Transverse colon (tissue), 4 donors: ENCODE measurements around the gene CLINT1. TPM values are rescaled to one million over a fixed set of nuclear protein-coding genes. Genes with fewer than 3 reads are reported as not detected.
A peak's percentile ranks its signal among the peaks of the same experiment; 100 is the strongest.

Experiments used
- DNase-seq: peaks from one replicate; pipeline ENCODE4 v3.0.0-alpha.2; 2019
- H3K27ac ChIP-seq, 4 donors: fragments of 200-600 bp; sonication (generic); 2 replicates each; pipeline ENCODE4 v1.5.1; 2016 to 2018; ENCODE audit warnings: inconsistent platforms in 4 of 4
- H3K27me3 ChIP-seq: fragments of 200-600 bp; sonication (generic); 2 replicates; pipeline ENCODE4 v1.5.1; 2017; ENCODE audit warnings: inconsistent platforms
- H3K36me3 ChIP-seq, 4 donors: fragments of 200-600 bp; sonication (generic); 2 replicates each; pipeline ENCODE4 v1.5.1; 2017 to 2019; ENCODE audit warnings: inconsistent platforms in 4 of 4
- H3K4me1 ChIP-seq, 4 donors: fragments of 200-600 bp; sonication (generic); 2 replicates each; pipeline ENCODE4 v1.5.1; 2017 to 2020; ENCODE audit warnings: inconsistent platforms in 4 of 4
- H3K4me3 ChIP-seq, 4 donors: fragments of 200-600 bp; sonication (generic); 1 replicate in 1 of 4; 2 replicates in 3 of 4; pipeline versions ENCODE4 v1.5.1 to v1.6.1; 2017 to 2019; ENCODE audit warnings: inconsistent platforms in 4 of 4
- H3K9me3 ChIP-seq, 2 donors: fragments of 200-600 bp; sonication (generic); 2 replicates each; pipeline ENCODE4 v1.5.1; 2017 to 2019; ENCODE audit warnings: inconsistent platforms in 2 of 2
- EP300 ChIP-seq: sonication (generic); formaldehyde crosslinking; IDR thresholded peaks from one replicate; pipeline ENCODE4 v1.6.1; 2017; ENCODE audit warnings: antibody characterized with exemption, low read depth
- POLR2A ChIP-seq: fragments of 450-650 bp; IDR thresholded peaks from one replicate; pipeline ENCODE4 v1.6.1; 2016; ENCODE audit warnings: antibody characterized with exemption, mild to moderate bottlenecking, moderate library complexity
- POLR2AphosphoS5 ChIP-seq, 3 donors: sonication (generic); formaldehyde crosslinking; IDR thresholded peaks; one replicate each; pipeline ENCODE4 v1.6.1; 2016; ENCODE audit warnings: antibody characterized with exemption in 3 of 3
- WGBS, 2 donors: methylation state at CpG; one replicate each; pipeline ENCODE4 v1.1.5; 2018; ENCODE audit warnings: low coverage in 1 of 2; 5-methylcytosine and 5-hydroxymethylcytosine counted together
- in situ Hi-C, 4 donors: fragments of 200-750 bp; cut with MboI; loops; one replicate each; pipeline versions ENCODE4 v1.15.0 to v1.15.1; 2017; ENCODE audit warnings: low sequenced_read_pairs in 3 of 4, low pct_ligation_motif_present in 1 of 4, low pct_unique_long_range_greater_than_20kb in 1 of 4
- intact Hi-C: fragments of 100-400 bp; cut with DNase I; formaldehyde crosslinking; loops from one replicate; pipeline ENCODE4 v1.15.1; 2023; ENCODE audit warnings: low total_unique reads
- total RNA-seq, 4 donors: library from RNA; depleted of rRNA; stranded (reverse); fragments of >200 nt; gene quantifications; one replicate each; pipeline ENCODE4 v1.1.0, GENCODE V29; 2016
- TF ChIP-seq, protein P1 (sequence below), 5 experiments: fragments of 200-600 bp in 3 of 5; fragments of 450-650 bp in 2 of 5; sonication (generic) in 3 of 5; IDR thresholded peaks; 1 replicate in 2 of 5; 2 replicates in 3 of 5; pipeline ENCODE4 v1.5.1; 2016 to 2017; ENCODE audit warnings: antibody characterized with exemption in 5 of 5, inconsistent platforms in 3 of 5, mild to moderate bottlenecking in 2 of 5, moderate library complexity in 1 of 5

The CLINT1 gene
- total RNA-seq, 4 donors from 2014 or later, result 75.6 to 174 (median 131) TPM

GRCh38 chr5:157766442-157766841 is 92.5 kb downstream of the CLINT1 start:
- Histone ChIP-seq H3K9me3 (no peaks in the 10 kb centered on the region), H3K27me3 (no peaks in the 10 kb centered on the region), H3K36me3 (no peaks in the 10 kb centered on the region), H3K4me3 (no peak overlapping the region), H3K27ac (no peak overlapping the region), H3K4me1 (peaks cover 0 to 6% (median 2%) of the 10 kb centered on the region in 4 donors)
- in situ Hi-C loops, result loop anchor here in 2 of 4 donors (25.0 kb wide), 1 partner anchor 1371 kb away; no protein-coding TSS in a partner anchor
- TF ChIP-seq POLR2AphosphoS5 (IDR thresholded peaks at IDR 0.05) (no peak), EP300 (no peak), POLR2A (no peak)
- TF ChIP-seq, protein P1, sequence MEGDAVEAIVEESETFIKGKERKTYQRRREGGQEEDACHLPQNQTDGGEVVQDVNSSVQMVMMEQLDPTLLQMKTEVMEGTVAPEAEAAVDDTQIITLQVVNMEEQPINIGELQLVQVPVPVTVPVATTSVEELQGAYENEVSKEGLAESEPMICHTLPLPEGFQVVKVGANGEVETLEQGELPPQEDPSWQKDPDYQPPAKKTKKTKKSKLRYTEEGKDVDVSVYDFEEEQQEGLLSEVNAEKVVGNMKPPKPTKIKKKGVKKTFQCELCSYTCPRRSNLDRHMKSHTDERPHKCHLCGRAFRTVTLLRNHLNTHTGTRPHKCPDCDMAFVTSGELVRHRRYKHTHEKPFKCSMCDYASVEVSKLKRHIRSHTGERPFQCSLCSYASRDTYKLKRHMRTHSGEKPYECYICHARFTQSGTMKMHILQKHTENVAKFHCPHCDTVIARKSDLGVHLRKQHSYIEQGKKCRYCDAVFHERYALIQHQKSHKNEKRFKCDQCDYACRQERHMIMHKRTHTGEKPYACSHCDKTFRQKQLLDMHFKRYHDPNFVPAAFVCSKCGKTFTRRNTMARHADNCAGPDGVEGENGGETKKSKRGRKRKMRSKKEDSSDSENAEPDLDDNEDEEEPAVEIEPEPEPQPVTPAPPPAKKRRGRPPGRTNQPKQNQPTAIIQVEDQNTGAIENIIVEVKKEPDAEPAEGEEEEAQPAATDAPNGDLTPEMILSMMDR (IDR thresholded peaks at IDR 0.05), result no peak
- WGBS, 2 donors, result 90 to 93% methylated on average over 7 of the region's 7 CpGs
- DNase-seq, result no peak
- intact Hi-C loops, result no loop called here

DNA sequence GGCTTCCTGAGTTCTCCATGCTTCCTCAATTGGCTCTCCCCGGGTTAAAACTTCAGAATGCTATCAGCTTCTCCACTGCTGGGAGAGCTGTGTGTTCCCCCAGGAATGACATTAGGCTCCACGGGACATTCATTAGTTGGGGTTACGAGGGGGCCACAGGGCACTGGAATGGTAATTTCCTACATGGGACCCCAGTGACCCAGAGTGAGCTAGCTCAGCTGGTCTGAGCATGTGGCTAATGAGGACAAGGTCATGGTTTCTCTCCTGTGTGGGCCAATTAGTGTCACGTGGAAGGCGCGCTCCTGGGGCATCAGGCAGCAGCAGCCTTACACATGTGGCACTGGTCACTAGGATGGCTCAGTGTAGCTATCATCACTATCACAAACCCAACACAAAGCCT is 94.4 kb downstream of the CLINT1 start:
- intact Hi-C loops (no loop called here), in situ Hi-C loops (loop anchor here in 2 of 4 donors (25.0 kb wide), 1 partner anchor 1373 kb away; no protein-coding TSS in a partner anchor)
- TF ChIP-seq POLR2AphosphoS5 (IDR thresholded peaks at IDR 0.05), result no peak
- TF ChIP-seq EP300, result no peak
- TF ChIP-seq POLR2A, result no peak
- TF ChIP-seq, protein P1 (IDR thresholded peaks at IDR 0.05), result no peak
- Histone ChIP-seq H3K4me3 (no peak overlapping the region), H3K9me3 (no peaks in the 10 kb centered on the region), H3K36me3 (no peaks in the 10 kb centered on the region), H3K27ac (no peak overlapping the region), H3K4me1 (peaks cover 0 to 6% (median 2%) of the 10 kb centered on the region in 4 donors), H3K27me3 (no peaks in the 10 kb centered on the region)
- WGBS, 2 donors, result 84 to 90% methylated on average over 2 to 6 of the region's 6 CpGs
- DNase-seq, result no peak

GRCh38 chr5:157761690-157762621 is 97.0 kb downstream of the CLINT1 start:
- in situ Hi-C loops, result loop anchor here in 2 of 4 donors (25.0 kb wide), 1 partner anchor 1375 kb away; no protein-coding TSS in a partner anchor
- peak; percentile 8 for DNase-seq

DNA sequence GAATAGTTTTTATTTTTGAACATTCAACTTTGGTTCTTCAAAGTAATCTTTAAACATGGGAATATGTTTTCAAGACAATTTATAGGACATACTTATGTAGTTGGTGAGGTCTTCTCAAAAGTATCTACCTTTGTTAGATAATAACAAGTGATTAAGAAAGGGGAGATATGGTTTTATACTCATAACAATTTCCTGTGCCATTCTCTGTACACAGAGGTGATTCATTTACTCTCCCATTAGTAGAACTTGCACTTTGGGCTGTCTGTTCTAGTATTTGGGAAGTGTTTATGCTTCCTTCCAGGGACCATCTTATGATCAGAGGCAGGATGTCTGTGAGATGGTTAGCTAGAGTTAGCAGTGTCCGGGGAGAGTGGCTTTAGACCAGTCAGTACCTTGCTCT is 100.2 kb downstream of the CLINT1 start:
- no peak overlapping the region for H3K4me3 ChIP-seq
- no peak for DNase-seq
- 85% methylated on average over 1 of the region's 1 CpG; no CpG with 5 or more reads in 1 of the 2 donors for WGBS, 2 donors
- intact Hi-C loops (no loop called here), in situ Hi-C loops (loop anchor here in 2 of 4 donors (25.0 kb wide), 1 partner anchor 1379 kb away; no protein-coding TSS in a partner anchor)
- no peaks in the 10 kb centered on the region for H3K9me3 ChIP-seq
- TF ChIP-seq, protein P1 (IDR thresholded peaks at IDR 0.05), result no peak
- TF ChIP-seq POLR2A (no peak), POLR2AphosphoS5 (IDR thresholded peaks at IDR 0.05) (no peak), EP300 (no peak)
- peaks cover 0 to 6% (median 2%) of the 10 kb centered on the region in 4 donors for H3K4me1 ChIP-seq
- peaks cover 0 to 14% (median 0%) of the 10 kb centered on the region in 4 donors for H3K36me3 ChIP-seq
- no peak overlapping the region for H3K27ac ChIP-seq
- H3K27me3 ChIP-seq, result no peaks in the 10 kb centered on the region

More at GRCh38 chr5:157761690-157762621, 97.0 kb downstream of the CLINT1 start:
- no peak for TF ChIP-seq POLR2A
- TF ChIP-seq, protein P1 (IDR thresholded peaks at IDR 0.05), result peak; percentile 69 to 82 (median 77)
- Histone ChIP-seq H3K36me3 (no peaks in the 10 kb centered on the region), H3K27ac (no peak overlapping the region), H3K4me3 (no peak overlapping the region), H3K9me3 (no peaks in the 10 kb centered on the region), H3K27me3 (no peaks in the 10 kb centered on the region), H3K4me1 (peaks cover 0 to 6% (median 2%) of the 10 kb centered on the region in 4 donors)
- 8 to 37% methylated on average over 2 to 10 of the region's 10 CpGs for WGBS, 2 donors
- intact Hi-C loops, result no loop called here
